GM19455 (cell line): ENCODE results near the gene SPATA25.

Experiments used
- ATAC-seq: cut with Tn5 transposase; IDR thresholded peaks from one replicate; pipeline ENCODE4 v1.9.1; 2021; ENCODE audit not compliant: unreplicated experiment

SPATA25 gene

DNA sequence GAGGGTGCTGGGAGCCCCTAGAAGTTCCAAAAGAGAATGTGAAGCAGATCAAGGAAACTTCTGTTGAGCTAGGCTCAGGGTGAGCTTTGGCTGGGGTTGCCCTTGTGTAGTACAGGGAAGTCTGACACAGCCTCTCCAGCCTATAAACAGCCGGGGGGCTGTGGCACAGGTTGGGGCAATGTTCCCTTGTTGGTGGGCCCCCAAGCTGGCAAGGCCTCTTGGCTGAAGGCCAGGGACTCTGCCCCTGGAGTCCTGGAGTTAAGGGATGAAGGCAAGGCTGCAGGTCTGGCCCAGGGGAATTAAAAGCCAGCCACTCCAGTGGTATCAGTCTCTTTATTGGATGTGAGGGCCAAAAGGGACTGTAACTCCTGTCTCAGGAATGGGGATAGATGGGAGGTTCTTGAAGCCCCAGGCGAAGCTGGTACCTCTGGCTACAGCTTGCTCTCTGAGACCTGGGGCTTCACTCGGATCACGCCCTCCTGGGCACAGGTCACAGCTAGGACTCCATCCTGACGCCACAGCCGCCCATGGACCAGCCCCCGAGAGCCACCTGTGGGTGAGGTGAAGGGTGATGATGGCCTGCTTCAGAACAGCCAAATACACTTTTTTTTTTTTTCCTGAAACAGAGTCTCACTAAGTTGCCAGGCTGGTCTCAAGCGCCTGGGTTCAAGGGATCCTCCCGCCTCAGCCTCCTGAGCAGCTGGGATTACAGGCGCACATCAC is 45.9 kb downstream of the SPATA25 start:
- ATAC-seq, result no peak

DNA sequence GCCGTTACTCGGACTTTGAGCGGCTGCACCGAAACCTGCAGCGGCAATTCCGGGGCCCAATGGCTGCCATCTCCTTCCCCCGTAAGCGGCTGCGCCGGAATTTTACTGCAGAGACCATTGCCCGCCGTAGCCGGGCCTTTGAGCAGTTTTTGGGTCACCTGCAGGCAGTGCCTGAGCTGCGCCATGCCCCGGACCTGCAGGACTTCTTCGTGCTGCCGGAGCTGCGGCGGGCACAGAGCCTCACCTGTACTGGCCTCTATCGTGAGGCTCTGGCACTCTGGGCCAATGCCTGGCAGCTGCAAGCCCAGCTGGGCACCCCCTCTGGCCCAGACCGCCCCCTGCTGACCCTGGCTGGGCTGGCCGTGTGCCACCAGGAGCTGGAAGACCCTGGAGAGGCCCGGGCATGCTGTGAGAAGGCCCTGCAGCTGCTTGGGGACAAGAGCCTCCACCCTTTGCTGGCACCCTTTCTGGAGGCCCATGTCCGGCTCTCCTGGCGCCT is 46.7 kb downstream of the SPATA25 start:
- no peak for ATAC-seq

DNA sequence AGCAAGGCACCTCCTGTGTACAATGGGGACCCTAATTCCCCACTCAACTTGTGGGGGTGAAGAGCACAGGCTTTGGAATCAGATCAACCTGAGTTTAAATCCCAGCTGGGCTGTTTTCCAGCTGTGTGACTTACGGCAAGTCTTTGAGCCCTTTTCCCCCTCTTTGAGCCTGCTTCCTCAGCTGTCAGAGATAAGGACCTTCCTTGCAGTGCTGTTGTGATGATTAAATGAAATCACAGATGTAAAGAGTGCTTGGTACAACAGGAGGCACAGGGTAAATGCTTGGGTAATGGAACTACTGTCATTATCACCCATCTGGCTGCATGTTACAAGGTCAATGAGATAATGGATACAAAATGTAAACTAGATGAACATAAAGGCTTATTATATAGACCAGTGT is 50.6 kb downstream of the SPATA25 start:
- no peak for ATAC-seq
